Neural cell (in vitro differentiated cells): ENCODE data around the gene HOATZ. TPM values are rescaled to one million over a fixed set of nuclear protein-coding genes. Genes with fewer than 3 reads are reported as not detected.

Experiments used
- H2AFZ ChIP-seq: fragments of 200-600, 300-800 bp; sonication (generic), shearing (Covaris generic); 2 replicates; pipeline ENCODE4 v1.6.0; 2014; ENCODE audit warnings: low read depth, mild to moderate bottlenecking, antibody characterized with exemption, low read length, moderate library complexity
- H3F3A ChIP-seq: fragments of 200-600 bp; shearing (Covaris generic); 2 replicates; pipeline ENCODE4 v1.6.1; 2016; ENCODE audit warnings: mild to moderate bottlenecking, moderate library complexity, mixed read lengths, antibody characterized with exemption, low read length; ENCODE audit not compliant: insufficient read depth, poor library complexity, severe bottlenecking
- H3K27ac ChIP-seq: fragments of 200-600, 300-800 bp; sonication (generic), shearing (Covaris generic); 2 replicates; pipeline ENCODE4 v1.5.1; 2014; ENCODE audit warnings: mild to moderate bottlenecking, low read length, moderate library complexity
- H3K27me3 ChIP-seq: fragments of 300-800, 200-600 bp; sonication (generic), shearing (Covaris generic); 2 replicates; pipeline ENCODE4 v1.6.0; 2014; ENCODE audit warnings: mild to moderate bottlenecking, low read depth, low read length, moderate library complexity; ENCODE audit not compliant: insufficient read depth
- H3K36me3 ChIP-seq: fragments of 300-800, 200-600 bp; sonication (generic), shearing (Covaris generic); 2 replicates; pipeline ENCODE4 v1.5.1; 2014; ENCODE audit warnings: mild to moderate bottlenecking, antibody characterized with exemption, low read length, moderate library complexity; ENCODE audit not compliant: insufficient read depth
- H3K4me2 ChIP-seq: fragments of 300-800, 200-600 bp; sonication (generic), shearing (Covaris generic); 2 replicates; pipeline ENCODE4 v1.6.0; 2014; ENCODE audit warnings: mild to moderate bottlenecking, low read length
- H3K4me3 ChIP-seq: fragments of 300-800, 200-600 bp; sonication (generic), shearing (Covaris generic); 2 replicates; pipeline ENCODE4 v1.5.1; 2014; ENCODE audit warnings: mild to moderate bottlenecking, low read length, moderate library complexity
- H3K79me2 ChIP-seq: fragments of 200-600 bp; shearing (Covaris generic); replicated peaks from 2 replicates; pipeline ENCODE4 v1.6.0; 2014; ENCODE audit warnings: mild to moderate bottlenecking, low read length, moderate library complexity; ENCODE audit not compliant: insufficient read depth
- H3K9ac ChIP-seq: fragments of 300-800, 200-600 bp; sonication (generic), shearing (Covaris generic); 2 replicates; pipeline ENCODE4 v1.6.1; 2016; ENCODE audit warnings: mild to moderate bottlenecking, low read length, mixed read lengths
- H3K9me2 ChIP-seq: fragments of 200-600 bp; shearing (Covaris generic); 2 replicates; pipeline ENCODE4 v1.6.1; 2016; ENCODE audit warnings: mild to moderate bottlenecking, low read length, mixed read lengths; ENCODE audit not compliant: insufficient read depth
- H3K9me3 ChIP-seq: fragments of 200-600, 300-800 bp; sonication (generic), shearing (Covaris generic); 2 replicates; pipeline ENCODE4 v1.6.1; 2016; ENCODE audit warnings: mild to moderate bottlenecking, mixed run types, low read length, moderate library complexity, mixed read lengths
- H4K20me1 ChIP-seq: fragments of 200-600 bp; shearing (Covaris generic); 2 replicates; pipeline ENCODE4 v1.6.1; 2016; ENCODE audit warnings: mild to moderate bottlenecking, mixed run types; ENCODE audit not compliant: insufficient read depth
- CTCF ChIP-seq: fragments of 450-650 bp; IDR thresholded peaks from 2 replicates; pipeline ENCODE4 v1.5.1; 2014; ENCODE audit warnings: antibody characterized with exemption, mild to moderate bottlenecking, moderate library complexity; ENCODE audit not compliant: poor library complexity, severe bottlenecking
- EP300 ChIP-seq: fragments of 450-650 bp; conservative IDR thresholded peaks from 2 replicates; pipeline ENCODE4 v1.6.1; 2014; ENCODE audit warnings: antibody characterized with exemption, mild to moderate bottlenecking, moderate library complexity; ENCODE audit not compliant: poor library complexity, severe bottlenecking
- EZH2 ChIP-seq: fragments of 200-600, 300-800 bp; shearing (Covaris generic), sonication (generic); IDR thresholded peaks from 2 replicates; pipeline ENCODE4 v1.6.1; 2014; ENCODE audit warnings: antibody characterized with exemption, low read length, borderline replicate concordance, mild to moderate bottlenecking; ENCODE audit not compliant: insufficient read depth, poor library complexity, severe bottlenecking
- MXI1 ChIP-seq: fragments of 450-650 bp; conservative IDR thresholded peaks from 2 replicates; pipeline ENCODE4 v1.6.1; 2014; ENCODE audit warnings: antibody characterized with exemption, mild to moderate bottlenecking; ENCODE audit not compliant: poor library complexity, severe bottlenecking
- POLR2AphosphoS5 ChIP-seq: IDR thresholded peaks from 2 replicates; pipeline ENCODE4 v1.6.1; 2012
- RAD21 ChIP-seq: fragments of 450-650 bp; conservative IDR thresholded peaks from 2 replicates; pipeline ENCODE4 v1.6.1; 2014; ENCODE audit warnings: antibody characterized with exemption, mild to moderate bottlenecking, moderate library complexity
- REST ChIP-seq: IDR thresholded peaks from 2 replicates; pipeline ENCODE4 v1.6.1; 2012; ENCODE audit warnings: borderline replicate concordance
- SMC3 ChIP-seq: fragments of 450-650 bp; conservative IDR thresholded peaks from 2 replicates; pipeline ENCODE4 v1.6.1; 2014; ENCODE audit warnings: antibody characterized with exemption, mild to moderate bottlenecking, moderate library complexity; ENCODE audit not compliant: poor library complexity
- TAF1 ChIP-seq: IDR thresholded peaks from 2 replicates; pipeline ENCODE4 v1.6.1; 2012; ENCODE audit warnings: low read depth
- polyA plus RNA-seq: library from polyadenylated mRNA; depleted of rRNA; stranded (reverse); fragments of >200 nt; gene quantifications from 2 replicates; pipeline ENCODE4 v1.2.3, GENCODE V29; 2014

Gene HOATZ
- polyA plus RNA-seq, 1 donor from 2014 or later, result not detected

- TF ChIP-seq REST (no peak), TAF1 (no peak), MXI1 (no peak), SMC3 (no peak), RAD21 (no peak), POLR2AphosphoS5 (no peak), EP300 (no peak), CTCF (no peak), EZH2 (no peak)
- Histone ChIP-seq H3K4me3 (no peak overlapping the region), H3F3A (no peaks in the 10 kb centered on the region), H3K27ac (no peak overlapping the region), H2AFZ (no peak overlapping the region), H3K79me2 (no peaks in the 10 kb centered on the region), H3K9ac (no peak overlapping the region), H3K9me3 (no peaks in the 10 kb centered on the region), H4K20me1 (no peaks in the 10 kb centered on the region), H3K27me3 (no peaks in the 10 kb centered on the region), H3K36me3 (no peaks in the 10 kb centered on the region), H3K4me2 (no peak overlapping the region), H3K9me2 (no peaks in the 10 kb centered on the region)
These were observed 43.0 kb downstream of the HOATZ start for GRCh38 chr11:111557425-111558111.

GRCh38 chr11:111559800-111560464 lies 45.4 kb downstream of the HOATZ start:
- Histone ChIP-seq H3K27me3 (no peaks in the 10 kb centered on the region), H3K79me2 (no peaks in the 10 kb centered on the region), H3K9me3 (no peaks in the 10 kb centered on the region), H3K9ac (no peak overlapping the region), H3F3A (no peaks in the 10 kb centered on the region), H3K4me2 (no peak overlapping the region), H3K4me3 (no peak overlapping the region), H2AFZ (no peak overlapping the region), H3K27ac (no peak overlapping the region), H3K9me2 (no peaks in the 10 kb centered on the region), H4K20me1 (no peaks in the 10 kb centered on the region), H3K36me3 (no peaks in the 10 kb centered on the region)
- no peak for TF ChIP-seq MXI1
- no peak for TF ChIP-seq POLR2AphosphoS5
- no peak for TF ChIP-seq TAF1
- no peak for TF ChIP-seq SMC3
- TF ChIP-seq RAD21, result no peak
- TF ChIP-seq REST, result no peak
- no peak for TF ChIP-seq EP300
- no peak for TF ChIP-seq CTCF
- no peak for TF ChIP-seq EZH2
